ENCODE measurements around the gene VPS13C.

GRCh38 chr15:62093809-62094208 is 33.6 kb upstream of the VPS13C start:
- TF ChIP-seq POLR2A (IDR thresholded peaks at IDR 0.05), result no peak
- TF ChIP-seq, protein P1, sequence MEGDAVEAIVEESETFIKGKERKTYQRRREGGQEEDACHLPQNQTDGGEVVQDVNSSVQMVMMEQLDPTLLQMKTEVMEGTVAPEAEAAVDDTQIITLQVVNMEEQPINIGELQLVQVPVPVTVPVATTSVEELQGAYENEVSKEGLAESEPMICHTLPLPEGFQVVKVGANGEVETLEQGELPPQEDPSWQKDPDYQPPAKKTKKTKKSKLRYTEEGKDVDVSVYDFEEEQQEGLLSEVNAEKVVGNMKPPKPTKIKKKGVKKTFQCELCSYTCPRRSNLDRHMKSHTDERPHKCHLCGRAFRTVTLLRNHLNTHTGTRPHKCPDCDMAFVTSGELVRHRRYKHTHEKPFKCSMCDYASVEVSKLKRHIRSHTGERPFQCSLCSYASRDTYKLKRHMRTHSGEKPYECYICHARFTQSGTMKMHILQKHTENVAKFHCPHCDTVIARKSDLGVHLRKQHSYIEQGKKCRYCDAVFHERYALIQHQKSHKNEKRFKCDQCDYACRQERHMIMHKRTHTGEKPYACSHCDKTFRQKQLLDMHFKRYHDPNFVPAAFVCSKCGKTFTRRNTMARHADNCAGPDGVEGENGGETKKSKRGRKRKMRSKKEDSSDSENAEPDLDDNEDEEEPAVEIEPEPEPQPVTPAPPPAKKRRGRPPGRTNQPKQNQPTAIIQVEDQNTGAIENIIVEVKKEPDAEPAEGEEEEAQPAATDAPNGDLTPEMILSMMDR (IDR thresholded peaks at IDR 0.05), result no peak
